ENCODE results near the gene PPM1K. TPM values are rescaled to one million over a fixed set of nuclear protein-coding genes. Genes with fewer than 3 reads are reported as not detected.
A peak's percentile ranks its signal among the peaks of the same experiment; 100 is the strongest.

PPM1K gene
- 37.7 TPM for total RNA-seq
- long read RNA-seq, full-length matches to known transcripts = 22 of 30 reads
- long read RNA-seq, partial matches to known transcripts = 3 of 30 reads
- long read RNA-seq, other reads (novel, unspliced or antisense) = 5 of 30 reads

- TF ChIP-seq CTCF (IDR thresholded peaks at IDR 0.05) = peak; percentile 18
- intact Hi-C loops (cut with DNase I) = no loop called here
- peaks cover 29% of the 10 kb centered on the region for H3K4me1 ChIP-seq
Measured at GRCh38 chr4:88284439-88285234, at the start of gene PPM1K. Gene PPM1K (minus strand): TSS chr4:88284561. CDS start chr4:88278583, 5,978 bp downstream.

GRCh38 chr4:88333741-88334405 is 49.5 kb upstream of the PPM1K start:
- Histone ChIP-seq H3K4me3 (no peak overlapping the region), H3K27me3 (no peaks in the 10 kb centered on the region), H3K9me3 (no peaks in the 10 kb centered on the region), H3K27ac (no peak overlapping the region), H3K36me3 (no peaks in the 10 kb centered on the region), H3K4me1 (no peaks in the 10 kb centered on the region)
- intact Hi-C loops (cut with DNase I) = no loop called here
- DNase-seq (no peak), ATAC-seq (no peak)
- TF ChIP-seq CTCF (IDR thresholded peaks at IDR 0.05) = no peak

More at GRCh38 chr4:88284439-88285234, at the start of gene PPM1K:
- no peaks in the 10 kb centered on the region for H3K9me3 ChIP-seq
- no peaks in the 10 kb centered on the region for H3K36me3 ChIP-seq
- no peaks in the 10 kb centered on the region for H3K27me3 ChIP-seq
- peak; percentile 98 for ATAC-seq
- DNase-seq = peak; percentile 100
- H3K4me3 ChIP-seq = peak within 1 kb of the TSS; percentile 78
- peak within 1 kb of the TSS; percentile 97 for H3K27ac ChIP-seq

- DNase-seq = no peak
- Histone ChIP-seq H3K36me3 (no peaks in the 10 kb centered on the region), H3K9me3 (no peaks in the 10 kb centered on the region), H3K4me3 (no peak overlapping the region), H3K27me3 (no peaks in the 10 kb centered on the region), H3K27ac (no peak overlapping the region), H3K4me1 (no peaks in the 10 kb centered on the region)
- ATAC-seq = no peak
- intact Hi-C loops (cut with DNase I) = no loop called here
- no peak for TF ChIP-seq CTCF (IDR thresholded peaks at IDR 0.05)
Measured at GRCh38 chr4:88327665-88328064, 43.3 kb upstream of the PPM1K start.

DNA sequence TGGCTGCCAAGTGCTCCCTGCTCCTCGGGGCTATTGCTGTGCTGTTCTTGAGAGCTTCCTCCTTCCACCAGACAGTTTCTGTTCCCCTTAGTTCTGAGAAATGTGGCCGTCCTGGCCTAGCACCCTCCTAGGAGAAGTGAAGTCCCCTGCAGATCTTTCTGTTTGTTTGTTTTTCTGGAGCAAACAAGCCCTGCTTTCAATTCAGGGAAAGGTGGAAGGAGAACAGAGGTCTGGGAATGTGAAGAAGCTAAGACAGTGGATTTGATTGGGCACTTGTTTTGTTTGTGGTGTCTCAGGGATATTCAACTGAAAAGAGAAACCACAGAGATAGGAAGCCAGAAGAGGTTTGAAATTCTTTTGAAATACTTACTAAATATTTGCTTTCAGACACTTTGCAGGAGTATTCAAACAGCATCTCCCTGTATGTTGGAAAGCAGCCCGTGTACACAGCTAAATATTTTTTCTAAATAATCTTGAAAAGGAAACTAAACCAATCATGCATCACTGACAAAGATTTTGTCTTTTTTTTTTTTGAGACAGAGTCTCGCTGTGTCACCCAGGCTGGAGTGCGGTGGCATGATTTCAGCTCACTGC is 36.5 kb upstream of the PPM1K start:
- Histone ChIP-seq H3K27ac (peak overlapping the region; percentile 56), H3K36me3 (no peaks in the 10 kb centered on the region), H3K9me3 (no peaks in the 10 kb centered on the region), H3K4me3 (no peak overlapping the region), H3K4me1 (peaks cover 12% of the 10 kb centered on the region), H3K27me3 (no peaks in the 10 kb centered on the region)
- DNase-seq (peak; percentile 63), ATAC-seq (peak; percentile 97)
- intact Hi-C loops (cut with DNase I) = no loop called here
- no peak for TF ChIP-seq CTCF (IDR thresholded peaks at IDR 0.05)

- peaks cover 12% of the 10 kb centered on the region for H3K4me1 ChIP-seq
- ATAC-seq (no peak), DNase-seq (no peak)
- peak overlapping the region; percentile 56 for H3K27ac ChIP-seq
- no peaks in the 10 kb centered on the region for H3K27me3 ChIP-seq
- TF ChIP-seq CTCF (IDR thresholded peaks at IDR 0.05) = no peak
- no peaks in the 10 kb centered on the region for H3K9me3 ChIP-seq
- no peak overlapping the region for H3K4me3 ChIP-seq
- H3K36me3 ChIP-seq = no peaks in the 10 kb centered on the region
- intact Hi-C loops (cut with DNase I) = no loop called here
Measured at GRCh38 chr4:88320224-88320779, 35.9 kb upstream of the PPM1K start.

Data from upper lobe of right lung (tissue), 1 donor.